Measurements from ENCODE around the gene SLC35G6. TPM values are rescaled to one million over a fixed set of nuclear protein-coding genes. Genes with fewer than 3 reads are reported as not detected.

SLC35G6 gene
- total RNA-seq, 1 donor, result not detected

DNA sequence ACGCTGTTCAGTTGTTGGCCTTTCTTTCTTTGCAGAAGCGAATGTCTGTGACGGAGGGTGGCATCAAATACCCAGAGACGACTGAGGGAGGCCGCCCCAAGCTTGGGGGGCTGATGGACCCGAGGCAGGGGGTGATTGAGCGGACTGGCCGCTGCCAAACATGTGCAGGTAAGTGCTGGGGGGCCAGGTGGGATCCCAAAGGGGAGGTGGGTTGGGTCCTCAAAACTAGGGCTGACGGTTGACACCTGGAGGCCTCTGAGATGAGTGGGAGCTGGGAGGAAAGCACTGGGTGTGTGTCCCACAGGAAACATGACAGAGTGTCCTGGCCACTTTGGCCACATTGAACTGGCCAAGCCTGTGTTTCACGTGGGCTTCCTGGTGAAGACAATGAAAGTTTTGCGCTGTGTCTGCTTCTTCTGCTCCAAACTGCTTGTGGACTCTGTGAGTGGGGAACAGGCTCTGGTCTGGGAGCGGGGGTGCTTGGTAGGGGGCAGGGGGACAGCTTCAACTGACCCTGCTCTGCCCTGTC is 14.7 kb downstream of the SLC35G6 start:
- DNase-seq (ENCODE audit: insufficient read length, low spot score, missing footprints), result no peak
- no peak overlapping the region for H3K4me2 ChIP-seq (ENCODE audit: insufficient read depth, low read length)
- H3K36me3 ChIP-seq (ENCODE audit: insufficient read depth, low read length), result peaks cover 53% of the 10 kb centered on the region
- no peak overlapping the region for H2AFZ ChIP-seq (ENCODE audit: low read length)
- H3K27me3 ChIP-seq (ENCODE audit: insufficient read depth, low read length), result no peaks in the 10 kb centered on the region
- no peak overlapping the region for H3K4me3 ChIP-seq (ENCODE audit: insufficient read depth, low read length)
- H3K79me2 ChIP-seq (ENCODE audit: insufficient read depth, low read length), result peaks cover 83% of the 10 kb centered on the region
- peaks cover 65% of the 10 kb centered on the region for H4K20me1 ChIP-seq (ENCODE audit: insufficient read depth, low read length)
- TF ChIP-seq, protein P1, sequence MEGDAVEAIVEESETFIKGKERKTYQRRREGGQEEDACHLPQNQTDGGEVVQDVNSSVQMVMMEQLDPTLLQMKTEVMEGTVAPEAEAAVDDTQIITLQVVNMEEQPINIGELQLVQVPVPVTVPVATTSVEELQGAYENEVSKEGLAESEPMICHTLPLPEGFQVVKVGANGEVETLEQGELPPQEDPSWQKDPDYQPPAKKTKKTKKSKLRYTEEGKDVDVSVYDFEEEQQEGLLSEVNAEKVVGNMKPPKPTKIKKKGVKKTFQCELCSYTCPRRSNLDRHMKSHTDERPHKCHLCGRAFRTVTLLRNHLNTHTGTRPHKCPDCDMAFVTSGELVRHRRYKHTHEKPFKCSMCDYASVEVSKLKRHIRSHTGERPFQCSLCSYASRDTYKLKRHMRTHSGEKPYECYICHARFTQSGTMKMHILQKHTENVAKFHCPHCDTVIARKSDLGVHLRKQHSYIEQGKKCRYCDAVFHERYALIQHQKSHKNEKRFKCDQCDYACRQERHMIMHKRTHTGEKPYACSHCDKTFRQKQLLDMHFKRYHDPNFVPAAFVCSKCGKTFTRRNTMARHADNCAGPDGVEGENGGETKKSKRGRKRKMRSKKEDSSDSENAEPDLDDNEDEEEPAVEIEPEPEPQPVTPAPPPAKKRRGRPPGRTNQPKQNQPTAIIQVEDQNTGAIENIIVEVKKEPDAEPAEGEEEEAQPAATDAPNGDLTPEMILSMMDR (IDR thresholded peaks at IDR 0.05; ENCODE audit: extremely low read depth, low read depth, low read length), result no peak
- H3K9me3 ChIP-seq (ENCODE audit: low read depth, low read length), result no peaks in the 10 kb centered on the region
- no peaks in the 10 kb centered on the region for H3K4me1 ChIP-seq (ENCODE audit: insufficient read depth, low read length)
- H3K27ac ChIP-seq (ENCODE audit: low read depth, low read length), result no peak overlapping the region

- Histone ChIP-seq H3K4me1 (ENCODE audit: insufficient read depth, low read length) (no peaks in the 10 kb centered on the region), H3K36me3 (ENCODE audit: insufficient read depth, low read length) (peaks cover 60% of the 10 kb centered on the region), H4K20me1 (ENCODE audit: insufficient read depth, low read length) (peaks cover 61% of the 10 kb centered on the region), H3K27me3 (ENCODE audit: insufficient read depth, low read length) (no peaks in the 10 kb centered on the region), H3K4me3 (ENCODE audit: insufficient read depth, low read length) (no peak overlapping the region), H2AFZ (ENCODE audit: low read length) (no peak overlapping the region), H3K79me2 (ENCODE audit: insufficient read depth, low read length) (peaks cover 76% of the 10 kb centered on the region), H3K9me3 (ENCODE audit: low read depth, low read length) (no peaks in the 10 kb centered on the region), H3K4me2 (ENCODE audit: insufficient read depth, low read length) (no peak overlapping the region), H3K27ac (ENCODE audit: low read depth, low read length) (no peak overlapping the region)
- TF ChIP-seq, protein P1 (IDR thresholded peaks at IDR 0.05; ENCODE audit: extremely low read depth, low read depth, low read length), result no peak
- no peak for DNase-seq (ENCODE audit: insufficient read length, low spot score, missing footprints)
These were observed 15.4 kb downstream of the SLC35G6 start for GRCh38 chr17:7496470-7497183.

DNA sequence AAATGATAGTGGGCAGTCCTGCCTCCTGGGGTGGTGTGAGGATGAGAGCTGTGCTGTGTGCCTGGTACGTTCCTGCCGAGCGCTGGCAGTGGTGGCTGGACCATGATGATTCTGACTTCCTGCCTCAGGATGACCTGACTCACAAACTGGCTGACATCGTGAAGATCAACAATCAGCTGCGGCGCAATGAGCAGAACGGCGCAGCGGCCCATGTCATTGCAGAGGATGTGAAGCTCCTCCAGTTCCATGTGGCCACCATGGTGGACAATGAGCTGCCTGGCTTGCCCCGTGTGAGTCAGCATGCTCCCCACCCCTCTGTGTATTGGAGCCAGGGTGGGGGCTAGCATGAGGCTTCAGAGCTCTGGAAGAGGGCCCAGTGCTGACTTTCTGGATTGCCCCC is 16.0 kb downstream of the SLC35G6 start:
- no peaks in the 10 kb centered on the region for H3K9me3 ChIP-seq (ENCODE audit: low read depth, low read length)
- H4K20me1 ChIP-seq (ENCODE audit: insufficient read depth, low read length), result peaks cover 61% of the 10 kb centered on the region
- no peaks in the 10 kb centered on the region for H3K4me1 ChIP-seq (ENCODE audit: insufficient read depth, low read length)
- H2AFZ ChIP-seq (ENCODE audit: low read length), result no peak overlapping the region
- no peak for DNase-seq (ENCODE audit: insufficient read length, low spot score, missing footprints)
- no peak overlapping the region for H3K4me2 ChIP-seq (ENCODE audit: insufficient read depth, low read length)
- H3K4me3 ChIP-seq (ENCODE audit: insufficient read depth, low read length), result no peak overlapping the region
- H3K27me3 ChIP-seq (ENCODE audit: insufficient read depth, low read length), result no peaks in the 10 kb centered on the region
- peaks cover 66% of the 10 kb centered on the region for H3K36me3 ChIP-seq (ENCODE audit: insufficient read depth, low read length)
- peaks cover 70% of the 10 kb centered on the region for H3K79me2 ChIP-seq (ENCODE audit: insufficient read depth, low read length)
- TF ChIP-seq, protein P1 (IDR thresholded peaks at IDR 0.05; ENCODE audit: extremely low read depth, low read depth, low read length), result no peak
- no peak overlapping the region for H3K27ac ChIP-seq (ENCODE audit: low read depth, low read length)

- H3K27ac ChIP-seq (ENCODE audit: low read depth, low read length), result no peak overlapping the region
- peaks cover 69% of the 10 kb centered on the region for H3K79me2 ChIP-seq (ENCODE audit: insufficient read depth, low read length)
These were observed 16.4 kb downstream of the SLC35G6 start for GRCh38 chr17:7497636-7498035.

More at GRCh38 chr17:7497636-7498035, 16.4 kb downstream of the SLC35G6 start:
- DNase-seq (ENCODE audit: insufficient read length, low spot score, missing footprints), result no peak
- Histone ChIP-seq H4K20me1 (ENCODE audit: insufficient read depth, low read length) (peaks cover 59% of the 10 kb centered on the region), H3K36me3 (ENCODE audit: insufficient read depth, low read length) (peaks cover 69% of the 10 kb centered on the region), H2AFZ (ENCODE audit: low read length) (no peak overlapping the region), H3K4me1 (ENCODE audit: insufficient read depth, low read length) (no peaks in the 10 kb centered on the region), H3K4me3 (ENCODE audit: insufficient read depth, low read length) (no peak overlapping the region), H3K27me3 (ENCODE audit: insufficient read depth, low read length) (no peaks in the 10 kb centered on the region), H3K4me2 (ENCODE audit: insufficient read depth, low read length) (no peak overlapping the region), H3K9me3 (ENCODE audit: low read depth, low read length) (no peaks in the 10 kb centered on the region)
- TF ChIP-seq, protein P1 (IDR thresholded peaks at IDR 0.05; ENCODE audit: extremely low read depth, low read depth, low read length), result no peak

Data from osteoblast (primary cell).